GM12878 (cell line): Measurements from ENCODE around the gene CD93. TPM values are rescaled to one million over a fixed set of nuclear protein-coding genes. Genes with fewer than 3 reads are reported as not detected.

Experiments
- BHLHE40 ChIP-seq, 2 experiments: fragments of 450-650 bp in 1 of 2; IDR thresholded peaks; 2 replicates each; pipeline ENCODE4 v1.6.1; 2011 to 2017; ENCODE audit warnings: low read depth in 2 of 2, borderline replicate concordance in 1 of 2, improper control_type of control experiment in 1 of 2, low read length in 1 of 2, mild to moderate bottlenecking in 1 of 2
- CBFB ChIP-seq: IDR thresholded peaks from 2 replicates; pipeline ENCODE4 v1.6.1; 2016; ENCODE audit warnings: antibody characterized with exemption, low read depth
- HDGF ChIP-seq: fragments of 450-650 bp; IDR thresholded peaks from 2 replicates; pipeline ENCODE4 v1.6.1; 2016; ENCODE audit warnings: antibody characterized with exemption
- NFIC ChIP-seq: IDR thresholded peaks from 2 replicates; pipeline ENCODE4 v1.6.1; 2012; ENCODE audit warnings: low read depth, mild to moderate bottlenecking, inconsistent platforms, low read length, moderate library complexity
- RBBP5 ChIP-seq: fragments of 200-600 bp; sonication (generic); conservative IDR thresholded peaks from 2 replicates; pipeline ENCODE4 v1.6.1; 2016
- SUZ12 ChIP-seq: fragments of 200-600 bp; sonication (generic); IDR thresholded peaks from one replicate; pipeline ENCODE4 v1.6.1; 2018; ENCODE audit warnings: antibody characterized with exemption, mild to moderate bottlenecking; ENCODE audit not compliant: unreplicated experiment
- ZBTB11 ChIP-seq: fragments of 450-650 bp; formaldehyde crosslinking; IDR thresholded peaks from 2 replicates; pipeline ENCODE4 v1.5.0; 2022; ENCODE audit warnings: mild to moderate bottlenecking, missing genetic modification characterization
- ZBTB33 ChIP-seq: fragments of 450-650 bp; IDR thresholded peaks from 2 replicates; pipeline ENCODE4 v1.6.1; 2017; ENCODE audit warnings: mild to moderate bottlenecking
- ZNF384 ChIP-seq: IDR thresholded peaks from 2 replicates; pipeline ENCODE4 v1.6.1; 2012; ENCODE audit warnings: low read depth, mild to moderate bottlenecking, low read length, improper control_type of control experiment, borderline replicate concordance
- polyA plus RNA-seq, 11 experiments: library from polyadenylated mRNA; depleted of rRNA in 4 of 11; unstranded in 6 of 11; stranded (reverse) in 5 of 11; fragments of >200 nt; fragmentation: Nextera tagmentation in 4 of 11; fragmentation: Illumina TruSeq in 1 of 11; extraction: Ambion mirVana in 4 of 11; extraction: Trizol in 1 of 11; gene quantifications; 1 replicate in 1 of 11; 2 replicates in 10 of 11; pipeline versions ENCODE4 v1.2.1 to v1.2.3, GENCODE V29; 2011 to 2016; ENCODE audit warnings: inconsistent platforms in 2 of 11, missing spikeins in 2 of 11, low read depth in 1 of 11
- total RNA-seq, 4 experiments: library from RNA; depleted of rRNA in 3 of 4; stranded (reverse); fragments of >200 nt in 3 of 4; fragmentation: Illumina TruSeq in 1 of 4; extraction: Trizol in 1 of 4; gene quantifications; 2 replicates each; pipeline versions ENCODE4 v1.2.1 to v1.2.3, GENCODE V29; 2013 to 2021

The CD93 gene
- total and polyA plus RNA-seq, 10 of the 15 experiments (the other 5 are each of a cell fraction or from before 2014, with no cell fraction given) = 0.20 to 2.7 (median 0.92) TPM

DNA sequence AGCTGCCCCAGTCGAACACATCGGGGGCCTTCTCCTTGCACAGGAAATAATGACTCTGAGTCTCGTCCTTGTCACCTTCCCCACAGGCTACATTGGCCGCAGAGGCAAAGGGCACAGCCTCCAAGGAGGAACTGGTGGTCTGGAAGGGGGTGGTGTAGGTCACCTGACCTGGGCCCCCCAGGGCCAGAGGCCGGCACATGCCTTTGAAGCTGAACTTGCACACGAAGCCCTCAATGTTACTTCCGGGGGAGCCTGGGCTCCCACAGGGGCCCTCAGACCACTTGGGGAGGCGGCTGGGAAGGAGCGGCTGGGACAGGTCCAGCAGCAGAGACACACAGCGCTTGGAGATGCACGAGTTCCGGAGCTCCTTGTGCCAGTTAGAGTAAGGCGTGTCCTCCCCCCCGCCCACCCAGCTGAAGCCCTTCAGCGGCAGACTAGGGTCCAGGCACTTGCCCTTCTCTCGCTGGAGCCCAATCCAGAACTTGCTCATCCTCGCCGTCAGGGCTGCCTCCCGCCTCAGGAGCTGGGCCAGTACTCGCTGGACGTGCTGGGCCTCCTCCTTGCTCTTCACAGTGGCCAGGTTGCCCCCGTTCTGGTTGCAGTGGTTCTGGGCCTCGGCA lies 578 bp downstream of the CD93 start (continued):
- TF ChIP-seq ZBTB33 (no peak), HDGF (no peak), BHLHE40 (IDR thresholded peaks at IDR 0.05; ENCODE audit: borderline replicate concordance in 1 of 2, low read depth in 2 of 2, low read length in 1 of 2) (peak in 1 of 2 experiments; percentile 44; a peak in 1 of 4 replicates), ZBTB11 (no peak), SUZ12 (no peak), CBFB (no peak), NFIC (no peak), ZNF384 (no peak), RBBP5 (no peak)
